ENCODE measurements around the gene LLCFC1. TPM values are rescaled to one million over a fixed set of nuclear protein-coding genes. Genes with fewer than 3 reads are reported as not detected.
A peak's percentile ranks its signal among the peaks of the same experiment; 100 is the strongest.

The LLCFC1 gene
- total and polyA plus RNA-seq, 2 of the 8 experiments (the other 6 are each of a cell fraction or from before 2014, with no cell fraction given): not detected

GRCh38 chr7:142925413-142925812 lies 13.9 kb upstream of the LLCFC1 start (continued):
- TF ChIP-seq, protein P1, sequence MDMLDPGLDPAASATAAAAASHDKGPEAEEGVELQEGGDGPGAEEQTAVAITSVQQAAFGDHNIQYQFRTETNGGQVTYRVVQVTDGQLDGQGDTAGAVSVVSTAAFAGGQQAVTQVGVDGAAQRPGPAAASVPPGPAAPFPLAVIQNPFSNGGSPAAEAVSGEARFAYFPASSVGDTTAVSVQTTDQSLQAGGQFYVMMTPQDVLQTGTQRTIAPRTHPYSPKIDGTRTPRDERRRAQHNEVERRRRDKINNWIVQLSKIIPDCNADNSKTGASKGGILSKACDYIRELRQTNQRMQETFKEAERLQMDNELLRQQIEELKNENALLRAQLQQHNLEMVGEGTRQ (IDR thresholded peaks at IDR 0.05; ENCODE audit: low read length): peak; percentile 60
- TF ChIP-seq GABPA (IDR thresholded peaks at IDR 0.05; ENCODE audit: borderline replicate concordance, insufficient read depth, low read length) (no peak), MAFK (IDR thresholded peaks at IDR 0.05; ENCODE audit: low read depth, low read length) (no peak), EP300 (IDR thresholded peaks at IDR 0.05; ENCODE audit: borderline replicate concordance in 1 of 2, low read depth in 2 of 2, low read length in 2 of 2) (no peak)
- TF ChIP-seq, protein P2, sequence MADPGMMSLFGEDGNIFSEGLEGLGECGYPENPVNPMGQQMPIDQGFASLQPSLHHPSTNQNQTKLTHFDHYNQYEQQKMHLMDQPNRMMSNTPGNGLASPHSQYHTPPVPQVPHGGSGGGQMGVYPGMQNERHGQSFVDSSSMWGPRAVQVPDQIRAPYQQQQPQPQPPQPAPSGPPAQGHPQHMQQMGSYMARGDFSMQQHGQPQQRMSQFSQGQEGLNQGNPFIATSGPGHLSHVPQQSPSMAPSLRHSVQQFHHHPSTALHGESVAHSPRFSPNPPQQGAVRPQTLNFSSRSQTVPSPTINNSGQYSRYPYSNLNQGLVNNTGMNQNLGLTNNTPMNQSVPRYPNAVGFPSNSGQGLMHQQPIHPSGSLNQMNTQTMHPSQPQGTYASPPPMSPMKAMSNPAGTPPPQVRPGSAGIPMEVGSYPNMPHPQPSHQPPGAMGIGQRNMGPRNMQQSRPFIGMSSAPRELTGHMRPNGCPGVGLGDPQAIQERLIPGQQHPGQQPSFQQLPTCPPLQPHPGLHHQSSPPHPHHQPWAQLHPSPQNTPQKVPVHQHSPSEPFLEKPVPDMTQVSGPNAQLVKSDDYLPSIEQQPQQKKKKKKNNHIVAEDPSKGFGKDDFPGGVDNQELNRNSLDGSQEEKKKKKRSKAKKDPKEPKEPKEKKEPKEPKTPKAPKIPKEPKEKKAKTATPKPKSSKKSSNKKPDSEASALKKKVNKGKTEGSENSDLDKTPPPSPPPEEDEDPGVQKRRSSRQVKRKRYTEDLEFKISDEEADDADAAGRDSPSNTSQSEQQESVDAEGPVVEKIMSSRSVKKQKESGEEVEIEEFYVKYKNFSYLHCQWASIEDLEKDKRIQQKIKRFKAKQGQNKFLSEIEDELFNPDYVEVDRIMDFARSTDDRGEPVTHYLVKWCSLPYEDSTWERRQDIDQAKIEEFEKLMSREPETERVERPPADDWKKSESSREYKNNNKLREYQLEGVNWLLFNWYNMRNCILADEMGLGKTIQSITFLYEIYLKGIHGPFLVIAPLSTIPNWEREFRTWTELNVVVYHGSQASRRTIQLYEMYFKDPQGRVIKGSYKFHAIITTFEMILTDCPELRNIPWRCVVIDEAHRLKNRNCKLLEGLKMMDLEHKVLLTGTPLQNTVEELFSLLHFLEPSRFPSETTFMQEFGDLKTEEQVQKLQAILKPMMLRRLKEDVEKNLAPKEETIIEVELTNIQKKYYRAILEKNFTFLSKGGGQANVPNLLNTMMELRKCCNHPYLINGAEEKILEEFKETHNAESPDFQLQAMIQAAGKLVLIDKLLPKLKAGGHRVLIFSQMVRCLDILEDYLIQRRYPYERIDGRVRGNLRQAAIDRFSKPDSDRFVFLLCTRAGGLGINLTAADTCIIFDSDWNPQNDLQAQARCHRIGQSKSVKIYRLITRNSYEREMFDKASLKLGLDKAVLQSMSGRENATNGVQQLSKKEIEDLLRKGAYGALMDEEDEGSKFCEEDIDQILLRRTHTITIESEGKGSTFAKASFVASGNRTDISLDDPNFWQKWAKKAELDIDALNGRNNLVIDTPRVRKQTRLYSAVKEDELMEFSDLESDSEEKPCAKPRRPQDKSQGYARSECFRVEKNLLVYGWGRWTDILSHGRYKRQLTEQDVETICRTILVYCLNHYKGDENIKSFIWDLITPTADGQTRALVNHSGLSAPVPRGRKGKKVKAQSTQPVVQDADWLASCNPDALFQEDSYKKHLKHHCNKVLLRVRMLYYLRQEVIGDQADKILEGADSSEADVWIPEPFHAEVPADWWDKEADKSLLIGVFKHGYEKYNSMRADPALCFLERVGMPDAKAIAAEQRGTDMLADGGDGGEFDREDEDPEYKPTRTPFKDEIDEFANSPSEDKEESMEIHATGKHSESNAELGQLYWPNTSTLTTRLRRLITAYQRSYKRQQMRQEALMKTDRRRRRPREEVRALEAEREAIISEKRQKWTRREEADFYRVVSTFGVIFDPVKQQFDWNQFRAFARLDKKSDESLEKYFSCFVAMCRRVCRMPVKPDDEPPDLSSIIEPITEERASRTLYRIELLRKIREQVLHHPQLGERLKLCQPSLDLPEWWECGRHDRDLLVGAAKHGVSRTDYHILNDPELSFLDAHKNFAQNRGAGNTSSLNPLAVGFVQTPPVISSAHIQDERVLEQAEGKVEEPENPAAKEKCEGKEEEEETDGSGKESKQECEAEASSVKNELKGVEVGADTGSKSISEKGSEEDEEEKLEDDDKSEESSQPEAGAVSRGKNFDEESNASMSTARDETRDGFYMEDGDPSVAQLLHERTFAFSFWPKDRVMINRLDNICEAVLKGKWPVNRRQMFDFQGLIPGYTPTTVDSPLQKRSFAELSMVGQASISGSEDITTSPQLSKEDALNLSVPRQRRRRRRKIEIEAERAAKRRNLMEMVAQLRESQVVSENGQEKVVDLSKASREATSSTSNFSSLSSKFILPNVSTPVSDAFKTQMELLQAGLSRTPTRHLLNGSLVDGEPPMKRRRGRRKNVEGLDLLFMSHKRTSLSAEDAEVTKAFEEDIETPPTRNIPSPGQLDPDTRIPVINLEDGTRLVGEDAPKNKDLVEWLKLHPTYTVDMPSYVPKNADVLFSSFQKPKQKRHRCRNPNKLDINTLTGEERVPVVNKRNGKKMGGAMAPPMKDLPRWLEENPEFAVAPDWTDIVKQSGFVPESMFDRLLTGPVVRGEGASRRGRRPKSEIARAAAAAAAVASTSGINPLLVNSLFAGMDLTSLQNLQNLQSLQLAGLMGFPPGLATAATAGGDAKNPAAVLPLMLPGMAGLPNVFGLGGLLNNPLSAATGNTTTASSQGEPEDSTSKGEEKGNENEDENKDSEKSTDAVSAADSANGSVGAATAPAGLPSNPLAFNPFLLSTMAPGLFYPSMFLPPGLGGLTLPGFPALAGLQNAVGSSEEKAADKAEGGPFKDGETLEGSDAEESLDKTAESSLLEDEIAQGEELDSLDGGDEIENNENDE (IDR thresholded peaks at IDR 0.05; ENCODE audit: insufficient replicate concordance, low read length): no peak
